HEK293 (cell line): ENCODE results near the gene JAM3.

Source experiments
- CTCF ChIA-PET: fragments of 350-600 bp; formaldehyde crosslinking; extraction: SDS; loops from one replicate; lab custom pipeline; 2021; ENCODE audit warnings: antibody characterized with exemption; lab: Yijun Ruan, JAX
- POLR2A ChIA-PET: fragments of 300-600 bp; formaldehyde crosslinking; extraction: SDS; loops from one replicate; lab custom pipeline; 2020; ENCODE audit warnings: antibody characterized with exemption, inconsistent platforms; lab: Yijun Ruan, JAX
- H3K27ac ChIP-seq: fragments of 200-500 bp; sonication (Bioruptor generic); 2 replicates; pipeline ENCODE4 v1.5.1; 2014; ENCODE audit warnings: low read depth, low read length, control low read depth, inconsistent platforms; ENCODE audit errors: extremely low read depth
- H3K36me3 ChIP-seq, 2 experiments: fragments of 200-500 bp in 1 of 2; sonication (Bioruptor generic) in 1 of 2; 1 replicate in 1 of 2; 2 replicates in 1 of 2; pipeline ENCODE4 v1.5.1; 2014 to 2017; ENCODE audit warnings: inconsistent platforms in 2 of 2, low read length in 2 of 2; ENCODE audit not compliant: control insufficient read depth in 2 of 2, insufficient read depth in 1 of 2
- H3K4me1 ChIP-seq: fragments of 200-500 bp; sonication (Bioruptor generic); 2 replicates; pipeline ENCODE4 v1.5.1; 2014; ENCODE audit warnings: mild to moderate bottlenecking, low read length, inconsistent platforms; ENCODE audit not compliant: control insufficient read depth, insufficient read depth
- H3K4me3 ChIP-seq: 2 replicates; pipeline ENCODE4 v1.5.1; 2011; ENCODE audit warnings: low read depth, mild to moderate bottlenecking, control low read depth, low read length, moderate library complexity
- H3K9me3 ChIP-seq: fragments of 200-500 bp; sonication (Bioruptor generic); 2 replicates; pipeline ENCODE4 v1.5.1; 2014; ENCODE audit warnings: low read depth, low read length, inconsistent platforms; ENCODE audit not compliant: control insufficient read depth, insufficient read depth
- GLI2 ChIP-seq: fragments of 450-650 bp; formaldehyde crosslinking; IDR thresholded peaks from 2 replicates; pipeline ENCODE4; 2017; ENCODE audit warnings: missing biosample characterization, missing genetic modification characterization, low read depth, borderline replicate concordance
- MZF1 ChIP-seq: fragments of 450-650 bp; formaldehyde crosslinking; IDR thresholded peaks from 2 replicates; pipeline ENCODE4 v1.5.1; 2017; ENCODE audit warnings: missing biosample characterization, missing genetic modification characterization, borderline replicate concordance
- OSR2 ChIP-seq: fragments of 450-650 bp; formaldehyde crosslinking; IDR thresholded peaks from 2 replicates; pipeline ENCODE4 v1.5.1; 2016; ENCODE audit warnings: missing biosample characterization, missing genetic modification characterization
- SP3 ChIP-seq: fragments of 450-650 bp; formaldehyde crosslinking; IDR thresholded peaks from 2 replicates; pipeline ENCODE4 v1.5.1; 2016; ENCODE audit warnings: missing biosample characterization, missing genetic modification characterization
- YY2 ChIP-seq: fragments of 450-650 bp; formaldehyde crosslinking; IDR thresholded peaks from 2 replicates; pipeline ENCODE4 v1.5.1; 2016; ENCODE audit warnings: missing biosample characterization, missing genetic modification characterization
- ZNF148 ChIP-seq: fragments of 450-650 bp; formaldehyde crosslinking; IDR thresholded peaks from 2 replicates; pipeline ENCODE4 v1.5.0; 2017; ENCODE audit warnings: missing biosample characterization, missing genetic modification characterization, borderline replicate concordance
- ZNF175 ChIP-seq: fragments of 450-650 bp; formaldehyde crosslinking; IDR thresholded peaks from 2 replicates; pipeline ENCODE4 v1.5.1; 2016; ENCODE audit warnings: missing biosample characterization, missing genetic modification characterization
- ZNF19 ChIP-seq: fragments of 450-650 bp; formaldehyde crosslinking; IDR thresholded peaks from 2 replicates; pipeline ENCODE4; 2016; ENCODE audit warnings: missing biosample characterization, missing genetic modification characterization, low read depth
- ZNF292 ChIP-seq: fragments of 450-650 bp; formaldehyde crosslinking; IDR thresholded peaks from 2 replicates; pipeline ENCODE4 v1.5.1; 2016; ENCODE audit warnings: low read depth, missing biosample characterization, missing genetic modification characterization, borderline replicate concordance
- ZNF514 ChIP-seq: fragments of 450-650 bp; formaldehyde crosslinking; IDR thresholded peaks from 2 replicates; pipeline ENCODE4 v1.5.1; 2016; ENCODE audit warnings: missing biosample characterization, missing genetic modification characterization
- ZNF610 ChIP-seq: fragments of 450-650 bp; formaldehyde crosslinking; IDR thresholded peaks from 2 replicates; pipeline ENCODE4 v1.5.1; 2016; ENCODE audit warnings: missing biosample characterization, missing genetic modification characterization, borderline replicate concordance
- ZNF701 ChIP-seq: fragments of 450-650 bp; formaldehyde crosslinking; IDR thresholded peaks from 2 replicates; pipeline ENCODE4 v1.5.1; 2016; ENCODE audit warnings: missing biosample characterization, missing genetic modification characterization
- ZNF785 ChIP-seq: fragments of 450-650 bp; formaldehyde crosslinking; IDR thresholded peaks from 2 replicates; pipeline ENCODE4 v1.5.1; 2016; ENCODE audit warnings: missing biosample characterization, missing genetic modification characterization
- TF ChIP-seq, protein P1 (sequence below): fragments of 450-650 bp; formaldehyde crosslinking; IDR thresholded peaks from 2 replicates; pipeline ENCODE4 v1.5.1; 2016; ENCODE audit warnings: missing biosample characterization, missing genetic modification characterization
- TF ChIP-seq, protein P2 (sequence below): fragments of 450-650 bp; formaldehyde crosslinking; IDR thresholded peaks from 2 replicates; pipeline ENCODE4 v1.5.1; 2016; ENCODE audit warnings: missing biosample characterization, missing genetic modification characterization
- TF ChIP-seq, protein P3 (sequence below): fragments of 450-650 bp; formaldehyde crosslinking; IDR thresholded peaks from 2 replicates; pipeline ENCODE4 v1.5.1; 2017; ENCODE audit warnings: missing biosample characterization, missing genetic modification characterization
- TF ChIP-seq, protein P4 (sequence below): fragments of 450-650 bp; formaldehyde crosslinking; IDR thresholded peaks from 2 replicates; pipeline ENCODE4 v1.5.1; 2016; ENCODE audit warnings: missing biosample characterization, missing genetic modification characterization

JAM3 gene

GRCh38 chr11:134159652-134160051, 90.8 kb downstream of the JAM3 start:
- no peak overlapping the region for H3K4me3 ChIP-seq
- H3K36me3 ChIP-seq, result peaks cover 31 to 100% of the 10 kb centered on the region in 2 experiments
- no peak overlapping the region for H3K27ac ChIP-seq
- no peaks in the 10 kb centered on the region for H3K4me1 ChIP-seq
- no peaks in the 10 kb centered on the region; the same call in 1 of the 2 replicates for H3K9me3 ChIP-seq
- POLR2A ChIA-PET, result no interaction called here
- TF ChIP-seq ZNF785 (tag by site-specific recombination) (no peak), ZNF701 (tag by site-specific recombination) (no peak), OSR2 (no peak), ZNF175 (tag by site-specific recombination) (no peak), ZNF148 (tag by site-specific recombination) (no peak), ZNF514 (no peak), YY2 (tag by site-specific recombination) (no peak), ZNF19 (tag by site-specific recombination) (no peak), ZNF610 (tag by site-specific recombination) (no peak), SP3 (no peak), GLI2 (no peak), MZF1 (tag by site-specific recombination) (no peak), ZNF292 (tag by site-specific recombination) (no peak)
- TF ChIP-seq, protein P1, sequence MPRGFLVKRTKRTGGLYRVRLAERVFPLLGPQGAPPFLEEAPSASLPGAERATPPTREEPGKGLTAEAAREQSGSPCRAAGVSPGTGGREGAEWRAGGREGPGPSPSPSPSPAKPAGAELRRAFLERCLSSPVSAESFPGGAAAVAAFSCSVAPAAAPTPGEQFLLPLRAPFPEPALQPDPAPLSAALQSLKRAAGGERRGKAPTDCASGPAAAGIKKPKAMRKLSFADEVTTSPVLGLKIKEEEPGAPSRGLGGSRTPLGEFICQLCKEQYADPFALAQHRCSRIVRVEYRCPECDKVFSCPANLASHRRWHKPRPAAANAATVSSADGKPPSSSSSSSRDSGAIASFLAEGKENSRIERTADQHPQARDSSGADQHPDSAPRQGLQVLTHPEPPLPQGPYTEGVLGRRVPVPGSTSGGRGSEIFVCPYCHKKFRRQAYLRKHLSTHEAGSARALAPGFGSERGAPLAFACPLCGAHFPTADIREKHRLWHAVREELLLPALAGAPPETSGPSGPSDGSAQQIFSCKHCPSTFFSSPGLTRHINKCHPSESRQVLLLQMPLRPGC (tag by site-specific recombination), result no peak
- TF ChIP-seq, protein P2, sequence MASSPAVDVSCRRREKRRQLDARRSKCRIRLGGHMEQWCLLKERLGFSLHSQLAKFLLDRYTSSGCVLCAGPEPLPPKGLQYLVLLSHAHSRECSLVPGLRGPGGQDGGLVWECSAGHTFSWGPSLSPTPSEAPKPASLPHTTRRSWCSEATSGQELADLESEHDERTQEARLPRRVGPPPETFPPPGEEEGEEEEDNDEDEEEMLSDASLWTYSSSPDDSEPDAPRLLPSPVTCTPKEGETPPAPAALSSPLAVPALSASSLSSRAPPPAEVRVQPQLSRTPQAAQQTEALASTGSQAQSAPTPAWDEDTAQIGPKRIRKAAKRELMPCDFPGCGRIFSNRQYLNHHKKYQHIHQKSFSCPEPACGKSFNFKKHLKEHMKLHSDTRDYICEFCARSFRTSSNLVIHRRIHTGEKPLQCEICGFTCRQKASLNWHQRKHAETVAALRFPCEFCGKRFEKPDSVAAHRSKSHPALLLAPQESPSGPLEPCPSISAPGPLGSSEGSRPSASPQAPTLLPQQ (tag by site-specific recombination), result no peak
- TF ChIP-seq, protein P3, sequence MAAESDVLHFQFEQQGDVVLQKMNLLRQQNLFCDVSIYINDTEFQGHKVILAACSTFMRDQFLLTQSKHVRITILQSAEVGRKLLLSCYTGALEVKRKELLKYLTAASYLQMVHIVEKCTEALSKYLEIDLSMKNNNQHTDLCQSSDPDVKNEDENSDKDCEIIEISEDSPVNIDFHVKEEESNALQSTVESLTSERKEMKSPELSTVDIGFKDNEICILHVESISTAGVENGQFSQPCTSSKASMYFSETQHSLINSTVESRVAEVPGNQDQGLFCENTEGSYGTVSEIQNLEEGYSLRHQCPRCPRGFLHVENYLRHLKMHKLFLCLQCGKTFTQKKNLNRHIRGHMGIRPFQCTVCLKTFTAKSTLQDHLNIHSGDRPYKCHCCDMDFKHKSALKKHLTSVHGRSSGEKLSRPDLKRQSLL, result no peak
- TF ChIP-seq, protein P4, sequence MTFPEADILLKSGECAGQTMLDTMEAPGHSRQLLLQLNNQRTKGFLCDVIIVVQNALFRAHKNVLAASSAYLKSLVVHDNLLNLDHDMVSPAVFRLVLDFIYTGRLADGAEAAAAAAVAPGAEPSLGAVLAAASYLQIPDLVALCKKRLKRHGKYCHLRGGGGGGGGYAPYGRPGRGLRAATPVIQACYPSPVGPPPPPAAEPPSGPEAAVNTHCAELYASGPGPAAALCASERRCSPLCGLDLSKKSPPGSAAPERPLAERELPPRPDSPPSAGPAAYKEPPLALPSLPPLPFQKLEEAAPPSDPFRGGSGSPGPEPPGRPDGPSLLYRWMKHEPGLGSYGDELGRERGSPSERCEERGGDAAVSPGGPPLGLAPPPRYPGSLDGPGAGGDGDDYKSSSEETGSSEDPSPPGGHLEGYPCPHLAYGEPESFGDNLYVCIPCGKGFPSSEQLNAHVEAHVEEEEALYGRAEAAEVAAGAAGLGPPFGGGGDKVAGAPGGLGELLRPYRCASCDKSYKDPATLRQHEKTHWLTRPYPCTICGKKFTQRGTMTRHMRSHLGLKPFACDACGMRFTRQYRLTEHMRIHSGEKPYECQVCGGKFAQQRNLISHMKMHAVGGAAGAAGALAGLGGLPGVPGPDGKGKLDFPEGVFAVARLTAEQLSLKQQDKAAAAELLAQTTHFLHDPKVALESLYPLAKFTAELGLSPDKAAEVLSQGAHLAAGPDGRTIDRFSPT, result no peak
- CTCF ChIA-PET, result no interaction called here
